Measurements from ENCODE around the gene UAP1L1.
"Not testable (repeated sequence)": the region's sequence is repeated elsewhere in the genome, so short reads cannot be mapped to it uniquely, and the experiment has no call there.

Gene UAP1L1

DNA sequence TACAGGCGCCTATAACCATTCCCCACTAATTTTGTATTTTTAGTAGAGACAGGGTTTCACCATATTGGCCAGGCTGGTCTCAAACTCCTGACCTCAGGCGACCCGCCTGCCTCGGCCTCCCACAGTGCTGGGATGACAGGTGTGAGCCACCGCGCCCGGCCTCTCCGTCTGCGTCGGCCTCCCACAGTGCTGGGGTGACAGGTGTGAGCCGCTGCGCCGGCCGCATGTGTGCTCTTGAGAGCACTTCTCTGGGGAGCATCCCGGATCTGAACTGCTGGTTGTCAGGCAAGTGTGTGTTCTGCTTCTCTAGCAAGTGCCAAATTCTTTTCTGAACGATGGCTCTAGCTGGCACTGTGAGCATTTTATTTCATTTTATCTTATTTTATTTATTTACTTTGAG is 19.8 kb upstream of the UAP1L1 start:
- no peak for DNase-seq

DNA sequence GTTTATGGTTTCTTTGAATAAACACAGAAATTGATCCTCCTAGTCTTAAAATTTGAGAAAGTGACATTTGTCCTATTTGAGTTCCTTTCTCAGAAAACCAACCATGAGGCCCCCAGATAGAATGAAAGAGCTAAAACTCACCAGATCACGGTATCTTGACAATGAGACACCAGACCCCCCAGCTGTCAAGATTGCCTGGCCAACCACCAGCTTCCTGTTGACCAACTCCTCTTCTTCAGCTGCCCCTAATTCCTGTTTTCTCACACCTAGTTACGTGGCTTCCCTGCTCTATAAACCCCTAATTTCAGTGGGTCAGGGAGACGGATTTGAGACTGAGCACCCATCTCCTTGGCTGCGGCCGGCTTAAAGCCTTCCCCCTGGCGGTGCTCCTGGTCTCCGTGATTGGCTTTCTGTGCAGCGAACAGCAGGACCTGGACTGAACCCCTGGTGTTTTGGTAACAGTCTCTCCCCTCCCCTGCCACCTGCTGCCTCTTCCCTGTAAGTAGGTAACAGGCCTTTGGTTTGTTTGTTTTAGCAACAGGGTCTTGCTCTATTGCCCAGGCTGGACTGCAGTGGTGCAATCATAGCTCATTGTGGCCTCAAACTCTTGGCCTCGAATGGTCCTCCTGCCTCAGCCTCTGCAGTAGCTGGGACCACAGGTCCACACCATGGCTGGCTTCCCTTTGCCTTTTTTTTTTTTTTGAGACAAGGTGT is 18.6 kb upstream of the UAP1L1 start:
- no peak for DNase-seq

DNA sequence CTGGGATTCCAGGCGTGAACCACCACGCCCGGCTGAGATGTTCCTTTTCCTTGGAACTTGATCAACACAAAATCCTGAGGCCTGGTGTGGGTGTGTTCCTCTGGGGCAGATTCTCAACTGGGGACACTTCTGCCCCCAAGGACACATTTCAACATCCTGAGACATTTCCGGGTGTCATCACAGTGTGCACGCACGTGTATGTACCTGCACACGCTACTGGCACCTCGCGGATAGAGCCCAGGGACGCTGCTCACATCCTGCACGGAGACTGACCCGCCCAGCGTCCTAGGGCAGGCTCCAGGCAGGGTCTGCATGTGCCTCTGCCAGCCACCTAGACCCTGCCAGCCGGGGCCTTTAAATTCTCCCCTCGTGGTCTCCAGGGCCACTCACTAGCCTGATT is 14.9 kb upstream of the UAP1L1 start:
- no peak for DNase-seq

DNA sequence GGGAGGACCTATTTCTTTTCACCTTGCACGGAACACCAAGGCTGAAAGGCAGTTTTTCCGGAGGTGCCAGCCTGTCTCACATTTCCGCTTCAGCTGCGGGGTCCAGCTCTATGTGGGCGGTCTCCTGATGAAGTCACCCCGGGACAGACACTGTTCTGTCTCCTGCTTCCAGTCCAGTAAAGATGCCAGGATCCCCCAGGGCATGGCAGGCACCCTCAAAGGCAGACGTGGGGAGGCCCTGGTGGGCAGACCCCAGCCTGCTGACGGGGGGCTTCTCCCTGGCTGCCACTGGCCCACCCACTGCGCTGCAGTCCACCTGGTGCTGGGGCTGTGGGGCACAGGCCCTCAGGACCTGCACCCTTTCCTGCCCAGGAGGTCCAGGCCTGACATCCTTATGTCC is 14.5 kb upstream of the UAP1L1 start:
- not testable (repeated sequence) for DNase-seq

DNA sequence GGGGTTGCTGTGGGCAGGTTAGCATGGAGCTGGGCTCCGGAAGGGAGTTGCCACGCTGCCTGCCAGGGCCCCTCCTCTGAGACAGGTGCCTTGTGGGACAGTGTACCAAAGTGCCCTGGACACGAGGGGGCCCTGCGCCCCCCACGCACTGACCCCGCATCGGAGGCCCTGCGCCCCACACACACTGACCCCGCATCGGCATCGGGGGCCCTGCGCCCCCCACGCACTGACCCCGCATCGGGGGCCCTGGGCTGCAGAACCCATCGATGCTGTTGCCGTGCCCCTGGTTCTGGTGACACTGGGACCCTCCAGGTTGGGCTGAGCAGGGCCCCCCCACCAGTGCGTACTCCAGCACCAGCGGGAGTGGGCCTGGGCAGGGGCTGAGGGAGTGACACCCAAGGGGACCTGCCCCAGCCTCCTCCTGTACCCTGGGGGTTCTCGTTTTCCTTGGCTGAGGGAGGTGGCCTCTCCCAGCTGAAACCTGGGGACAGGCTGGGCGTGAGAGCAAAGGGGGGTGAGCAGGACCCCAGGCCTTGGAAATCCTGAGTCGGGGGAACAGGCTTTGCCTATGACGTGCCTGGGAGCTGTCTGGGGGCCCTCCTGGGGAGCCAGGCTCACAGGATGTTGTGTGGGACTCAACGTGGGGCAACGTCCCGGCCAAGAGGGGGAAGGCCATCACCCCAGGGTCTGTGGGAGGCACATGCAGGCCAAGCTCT is 13.8 kb upstream of the UAP1L1 start:
- no peak for DNase-seq

DNA sequence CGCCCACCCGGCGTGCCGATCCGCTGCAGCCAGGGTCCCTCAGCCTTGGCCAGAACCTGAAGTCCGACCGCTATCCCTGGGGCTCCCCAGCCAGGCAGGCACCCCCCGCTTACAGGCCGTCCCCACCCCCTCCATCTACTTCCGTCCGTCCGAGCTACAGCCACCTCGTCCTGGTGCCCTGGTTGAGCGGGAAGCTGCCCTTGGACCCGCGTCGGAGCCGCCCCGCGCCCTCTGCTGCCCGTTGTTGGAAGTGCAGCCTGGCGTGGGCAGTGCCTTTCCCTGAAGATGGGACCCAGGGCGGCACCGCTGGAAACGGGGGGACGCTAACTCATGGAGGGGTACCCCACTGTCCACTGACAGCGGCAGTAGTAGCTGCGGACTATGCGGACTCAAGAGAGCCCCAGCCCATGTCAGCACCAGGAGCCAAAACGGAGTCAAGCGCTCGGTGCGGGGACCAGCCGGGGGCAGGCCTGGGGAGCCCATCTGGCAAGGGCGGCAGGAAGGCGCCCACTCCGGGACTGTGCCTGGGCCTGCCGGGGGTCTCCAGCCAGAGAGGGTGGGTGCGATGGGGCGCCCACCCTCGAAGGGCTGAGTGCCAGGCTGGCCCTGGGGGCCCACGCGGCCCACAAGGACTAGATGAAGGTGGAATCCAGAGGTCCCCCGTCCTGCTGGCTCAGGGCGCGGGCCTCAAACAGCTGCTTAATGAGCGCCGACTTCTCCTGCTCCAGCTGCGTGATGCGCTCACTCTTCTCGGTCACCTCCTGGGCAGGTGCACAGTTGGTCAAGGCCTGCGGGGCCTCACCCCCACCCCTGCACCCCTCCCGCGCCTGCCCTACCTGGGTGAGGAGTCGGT is 13.1 kb upstream of the UAP1L1 start:
- DNase-seq, result peak; percentile 69

DNA sequence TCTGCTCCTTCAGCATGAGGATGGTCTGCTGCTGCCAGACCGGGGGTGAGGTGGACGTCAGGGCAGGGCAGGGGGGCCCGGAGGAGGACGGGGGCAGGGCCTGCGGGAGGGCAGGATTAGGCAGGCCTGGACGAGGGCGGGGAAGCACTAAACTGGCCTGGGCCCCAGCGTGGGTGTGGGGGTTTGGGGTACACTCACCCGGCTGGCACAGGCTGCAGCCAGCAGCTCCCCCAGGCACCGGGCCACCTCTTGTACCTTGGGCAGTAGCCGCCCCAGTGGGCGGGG is 12.5 kb upstream of the UAP1L1 start:
- DNase-seq, result no peak

DNA sequence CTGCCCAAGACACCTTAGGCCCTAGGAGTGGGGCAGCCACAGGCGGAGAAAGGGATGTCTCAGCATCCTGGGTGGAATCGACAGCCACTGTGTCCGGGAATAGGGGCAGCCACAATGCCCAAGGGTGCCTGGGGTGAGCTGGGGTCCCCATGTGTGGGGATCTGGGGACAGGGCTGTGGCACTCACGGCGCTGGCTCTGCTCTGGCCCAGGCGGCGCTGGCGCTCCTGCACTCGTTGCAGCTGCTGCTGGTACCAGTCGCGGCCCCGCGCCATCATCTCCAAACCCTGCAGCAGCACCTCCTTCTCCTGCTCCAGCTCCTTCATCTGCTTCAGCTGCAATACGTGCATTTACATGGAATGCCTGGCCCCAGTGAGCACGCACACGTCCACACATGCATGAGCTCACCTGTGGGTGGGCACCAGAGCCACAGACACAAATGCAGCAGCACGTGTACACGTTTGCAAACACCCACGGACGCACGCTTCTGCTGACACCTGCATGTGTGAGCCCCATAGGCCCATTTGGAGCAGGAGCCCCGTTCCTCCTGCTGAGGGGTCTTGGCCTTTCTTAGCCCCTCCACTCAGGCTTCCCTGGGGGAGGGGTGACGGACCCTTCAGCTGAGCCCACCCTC is 11.9 kb upstream of the UAP1L1 start:
- DNase-seq, result no peak

DNA sequence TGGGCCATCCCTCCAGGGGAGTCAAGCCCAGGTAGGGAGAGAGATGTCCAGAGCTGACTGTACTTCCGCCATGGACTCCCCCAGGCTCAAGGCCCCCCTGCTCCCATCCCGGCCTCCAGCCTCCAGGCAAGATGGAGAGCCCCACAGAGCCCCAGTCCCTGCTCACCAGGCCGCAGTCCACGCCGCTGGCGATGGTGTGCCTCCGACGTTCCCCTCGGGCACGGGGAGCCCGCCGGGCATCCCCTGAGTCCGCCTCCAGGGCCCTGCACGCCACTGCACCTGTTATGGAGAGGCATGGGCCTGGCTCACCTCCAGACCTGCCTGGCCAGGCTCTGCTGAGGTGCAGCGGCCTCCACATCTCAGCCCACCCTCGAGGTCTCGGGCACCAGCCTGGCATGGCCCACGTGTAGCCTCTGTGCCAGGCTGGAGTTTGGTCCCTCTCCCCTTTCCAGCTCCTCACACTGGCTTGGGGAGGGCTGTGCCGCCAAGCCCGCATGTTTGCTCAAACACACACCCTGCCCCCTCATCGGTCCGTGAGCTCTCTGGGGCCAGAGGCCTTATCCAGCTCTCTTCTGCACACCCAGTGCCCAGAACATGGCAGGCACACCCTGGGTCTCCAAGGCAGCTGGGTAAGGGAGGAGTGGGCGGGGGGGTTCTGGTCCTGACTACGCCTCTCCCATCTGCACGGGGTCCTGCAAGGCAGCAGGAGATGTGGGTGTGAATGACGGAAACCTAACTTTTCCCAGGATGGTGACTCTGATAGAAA is 11.0 kb upstream of the UAP1L1 start:
- DNase-seq, result no peak

DNA sequence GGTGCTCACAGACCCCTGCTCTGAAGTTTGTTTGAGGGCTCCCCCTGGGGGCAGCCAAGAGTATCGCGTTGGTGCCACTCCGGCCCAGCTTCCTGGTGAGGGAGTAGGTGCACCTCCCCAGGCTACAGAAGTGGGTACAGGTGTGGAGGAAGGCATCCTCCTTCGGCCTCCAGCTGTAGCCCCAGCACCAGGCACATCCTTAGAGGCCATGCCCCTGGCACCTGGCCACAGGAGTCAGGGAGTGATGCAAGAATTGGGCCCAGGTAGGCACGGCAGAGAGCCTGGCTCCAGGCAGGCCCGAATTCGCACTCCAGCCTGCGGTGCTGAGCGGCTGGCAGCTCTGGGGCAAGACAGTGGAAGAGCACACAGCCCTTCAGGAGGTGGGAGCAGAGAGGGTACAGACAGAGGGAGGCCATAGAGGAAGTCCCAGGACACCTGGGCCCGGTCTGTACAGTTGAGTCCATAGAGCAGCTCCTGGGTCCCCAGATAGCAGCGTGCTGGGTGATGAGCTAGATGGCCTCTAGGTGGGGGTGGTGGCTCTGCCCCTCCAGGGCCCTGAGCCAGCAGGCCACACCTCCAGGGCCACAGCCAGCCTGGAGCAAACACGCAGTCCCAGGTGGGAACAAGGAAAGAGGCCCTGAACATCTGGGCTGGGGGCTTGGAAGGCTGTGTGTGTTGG is 9.3 kb upstream of the UAP1L1 start:
- peak; percentile 87 for DNase-seq

DNA sequence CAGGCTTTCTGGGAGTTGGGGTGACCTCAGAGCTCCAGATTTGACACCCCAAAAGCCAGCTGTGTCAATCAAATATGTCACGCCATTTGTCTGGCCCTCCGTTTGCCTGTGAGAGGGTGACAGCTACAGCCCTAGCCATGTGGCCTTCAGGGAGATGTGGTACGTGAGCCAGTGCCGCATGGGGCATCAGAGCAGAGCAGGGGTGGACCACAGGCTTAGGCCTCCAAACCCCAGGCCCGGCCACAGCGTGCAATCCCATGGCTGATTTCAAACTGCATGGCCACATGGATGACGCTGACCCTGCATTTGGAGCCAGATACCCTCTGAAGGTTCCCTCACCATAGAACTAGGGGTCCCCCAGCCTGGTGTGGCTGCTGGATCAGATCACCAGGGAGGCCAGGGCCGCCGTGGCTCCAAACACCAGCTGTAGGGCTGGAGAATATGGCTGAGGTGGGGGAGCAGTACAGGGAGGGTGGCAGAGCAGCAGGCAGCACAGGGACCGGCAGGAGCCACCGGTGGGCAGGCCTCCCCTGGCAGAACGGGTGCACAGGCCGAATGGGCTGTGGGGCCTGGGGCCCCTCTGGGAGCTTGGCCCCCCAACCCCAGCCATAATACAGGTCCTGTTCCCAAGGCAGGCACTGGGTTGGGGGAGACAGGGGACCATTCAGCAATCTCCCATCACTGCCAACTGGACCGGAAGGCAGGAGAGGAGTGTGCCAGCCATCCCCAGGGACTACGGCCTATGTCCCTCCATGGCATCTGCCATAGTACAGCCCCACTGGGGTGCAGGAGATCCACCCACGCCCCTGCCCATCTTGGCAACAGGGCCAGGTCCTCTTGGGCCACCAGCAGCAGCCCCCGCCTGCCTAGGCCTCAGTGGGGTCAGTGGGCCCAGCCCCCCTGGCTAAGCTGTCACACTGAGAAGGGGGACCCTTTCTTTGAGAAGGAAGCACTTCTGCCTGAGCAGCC is 8.5 kb upstream of the UAP1L1 start:
- DNase-seq, result no peak

DNA sequence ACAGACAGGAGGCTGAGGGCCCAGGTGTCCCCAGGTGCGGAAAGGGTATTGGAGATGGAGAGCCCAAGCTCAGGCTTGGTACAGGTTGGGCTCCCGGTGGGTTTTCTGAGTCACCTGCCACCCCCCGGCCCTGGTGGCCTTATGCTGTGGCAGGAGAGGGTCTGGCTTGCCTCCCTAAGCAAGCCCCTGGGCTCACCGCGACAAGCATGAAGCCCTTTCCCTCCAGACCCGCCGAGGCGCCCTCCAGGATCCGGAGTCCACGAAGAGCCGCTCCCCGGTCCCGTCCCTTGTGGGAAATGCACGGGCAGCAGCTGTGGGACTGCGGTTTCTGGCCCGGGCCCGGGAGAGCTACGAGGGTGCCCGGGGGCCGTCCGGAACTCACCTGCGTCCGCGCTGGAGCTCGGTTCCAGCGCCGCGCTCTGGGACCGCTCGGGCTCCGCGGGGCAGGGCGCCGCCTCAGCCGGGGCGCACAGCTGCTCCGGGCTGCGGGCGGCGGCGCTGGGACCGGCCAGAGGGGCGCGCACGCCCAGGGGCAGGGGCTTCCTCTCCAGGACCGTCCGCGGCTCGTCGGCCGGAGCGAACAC is 7.7 kb upstream of the UAP1L1 start:
- no peak for DNase-seq

DNA sequence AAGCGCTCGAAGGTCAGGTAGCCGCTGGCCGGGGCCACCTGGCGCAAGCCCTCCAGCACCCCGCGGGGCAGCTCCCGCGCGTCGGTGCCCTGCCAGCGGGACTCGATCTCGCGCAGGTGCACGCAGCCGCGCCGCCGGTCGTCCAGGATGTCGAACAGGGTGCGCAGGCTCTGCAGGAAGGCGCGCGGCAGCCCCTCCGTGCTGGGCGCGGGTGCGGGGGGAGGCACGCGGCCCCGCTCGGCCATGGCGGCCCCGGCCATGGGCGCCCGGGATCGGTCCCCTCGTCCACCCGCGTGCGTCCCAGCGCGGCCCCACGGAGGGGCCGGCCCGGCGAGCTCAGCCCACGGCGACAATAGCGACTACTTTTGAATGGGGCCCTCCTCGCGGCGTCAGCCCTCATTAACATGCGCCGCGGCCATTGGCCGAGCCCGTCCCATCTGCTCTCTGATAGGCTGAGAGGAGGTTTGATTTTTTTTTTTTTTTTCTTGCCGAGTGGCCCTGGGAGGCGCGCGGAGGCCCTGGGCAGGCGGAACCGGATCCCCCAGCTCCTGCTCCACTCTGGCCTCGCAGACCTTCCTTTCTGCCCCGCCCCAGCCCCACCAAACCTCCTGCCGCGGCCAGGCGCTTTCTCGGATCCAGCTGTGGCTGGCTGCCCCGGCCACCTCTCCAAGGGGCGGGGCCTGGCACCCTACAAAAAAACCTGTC is 7.0 kb upstream of the UAP1L1 start, which contains the start of gene SAPCD2:
SAPCD2 (minus strand) TSS at position 357 of the 705 bp plus-strand sequence; CDS start at position 260, 97 bp downstream.
- DNase-seq, result peak; percentile 85

DNA sequence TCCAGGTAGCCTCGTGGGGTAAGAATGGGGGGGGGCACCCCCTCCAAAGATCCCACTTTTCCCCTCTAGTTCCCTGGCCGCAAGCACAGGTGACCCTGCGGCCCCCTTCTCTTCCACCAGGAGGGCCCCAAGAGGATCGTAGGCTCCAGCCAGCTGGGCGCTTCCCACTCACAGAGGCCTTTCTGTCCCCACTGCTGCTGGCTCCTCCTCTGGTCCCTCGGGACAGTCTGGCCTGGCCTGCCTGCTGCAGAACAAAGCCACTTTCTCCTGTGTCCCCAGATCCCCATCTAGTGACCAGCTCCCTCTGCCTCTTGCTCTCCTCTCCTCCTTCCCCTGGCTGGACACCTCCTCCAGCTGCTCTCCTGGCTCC is 6.4 kb upstream of the UAP1L1 start:
- no peak for DNase-seq

DNA sequence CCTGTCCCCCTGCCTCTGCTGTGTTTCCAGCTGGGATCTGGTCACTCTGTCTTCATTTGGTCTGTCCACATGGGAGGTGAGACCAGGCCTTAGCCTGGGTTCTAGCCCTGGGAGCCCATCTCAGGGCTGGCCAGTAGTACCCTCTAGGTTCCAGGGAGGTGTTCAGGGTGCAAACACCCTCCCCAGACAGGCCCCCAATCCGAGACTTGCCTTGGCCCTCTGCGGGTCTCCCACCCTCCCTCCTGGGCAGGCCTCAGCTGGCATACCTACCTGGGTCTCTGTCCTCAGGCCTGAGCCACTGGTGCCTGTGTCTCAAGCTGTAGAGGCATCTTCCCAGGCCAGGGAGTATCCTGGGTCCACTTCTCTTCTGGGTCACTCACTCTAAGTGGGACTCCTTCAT is 6.0 kb upstream of the UAP1L1 start:
- no peak for DNase-seq

DNA sequence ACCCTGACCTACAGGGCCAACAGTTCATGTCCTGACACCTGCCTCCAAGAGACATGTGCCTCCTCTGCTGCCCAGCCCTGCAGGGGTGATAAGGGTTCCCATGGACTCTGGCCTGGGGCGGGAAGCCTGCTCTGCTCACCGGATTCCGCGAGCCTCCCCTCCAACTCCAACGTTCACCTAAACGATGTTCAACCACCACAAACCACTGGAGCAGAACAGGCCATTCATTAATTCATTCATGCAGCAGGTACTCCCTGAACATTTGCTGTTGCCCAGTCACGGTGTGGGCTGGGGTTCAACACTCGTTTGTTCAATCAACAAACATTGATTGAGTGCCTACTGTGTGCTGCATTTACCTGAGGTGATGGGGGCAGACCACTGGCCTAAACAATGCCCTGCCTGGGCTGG is 3.3 kb upstream of the UAP1L1 start:
- DNase-seq, result no peak

DNA sequence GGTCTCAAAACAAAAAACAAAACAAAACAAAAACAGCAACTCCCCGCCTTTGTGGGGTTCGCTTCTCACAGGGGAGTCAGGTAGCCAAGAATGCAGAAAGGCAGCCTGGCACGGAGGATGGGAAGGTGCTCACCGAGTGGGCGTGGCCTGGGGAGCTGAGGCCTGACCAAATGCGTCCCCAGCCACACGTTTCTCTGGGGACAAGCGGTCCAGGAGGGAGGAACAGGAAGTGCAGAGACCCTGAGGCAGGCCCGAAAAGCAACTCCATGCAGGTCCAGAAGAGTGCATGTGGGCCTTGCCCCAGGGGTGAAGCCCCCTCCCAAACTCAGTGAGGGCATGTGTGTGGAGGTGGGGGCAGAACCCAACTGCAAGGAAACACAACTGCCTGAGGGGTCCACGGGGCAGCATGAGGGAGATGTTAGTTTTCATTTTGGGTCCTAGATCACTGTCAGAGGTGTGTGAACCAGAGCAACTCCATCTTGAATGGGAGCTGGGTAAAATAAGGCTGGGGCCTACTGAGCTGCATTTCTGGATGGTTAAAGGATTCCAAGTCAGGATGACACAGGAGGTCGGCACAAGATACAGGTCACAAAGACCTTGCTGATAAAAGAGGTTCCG is 2.6 kb upstream of the UAP1L1 start:
- DNase-seq, result no peak

DNA sequence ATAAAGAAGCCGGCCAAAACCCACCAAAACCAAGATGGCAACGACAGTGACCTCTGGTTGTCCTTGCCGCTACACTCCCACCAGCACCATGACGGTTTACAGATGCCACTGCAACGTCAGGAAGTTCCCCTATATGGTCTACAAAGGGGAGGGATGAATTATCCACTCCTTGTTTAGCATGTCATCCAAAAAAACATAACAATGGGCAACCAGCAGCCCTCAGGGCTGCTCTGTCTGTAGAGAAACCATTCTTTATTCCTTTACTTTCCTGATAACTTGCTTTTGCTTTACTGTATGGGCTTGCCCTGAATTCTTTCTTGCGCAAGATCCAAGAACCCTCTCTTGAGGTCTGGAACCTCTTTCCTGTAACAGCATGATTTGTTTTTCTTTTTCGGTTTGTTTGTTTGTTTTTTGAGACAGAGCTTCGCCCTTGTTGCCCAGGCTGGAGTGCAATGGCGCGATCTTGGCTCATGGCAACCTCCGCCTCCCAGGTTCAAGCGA is 2.0 kb upstream of the UAP1L1 start:
- DNase-seq, result no peak

DNA sequence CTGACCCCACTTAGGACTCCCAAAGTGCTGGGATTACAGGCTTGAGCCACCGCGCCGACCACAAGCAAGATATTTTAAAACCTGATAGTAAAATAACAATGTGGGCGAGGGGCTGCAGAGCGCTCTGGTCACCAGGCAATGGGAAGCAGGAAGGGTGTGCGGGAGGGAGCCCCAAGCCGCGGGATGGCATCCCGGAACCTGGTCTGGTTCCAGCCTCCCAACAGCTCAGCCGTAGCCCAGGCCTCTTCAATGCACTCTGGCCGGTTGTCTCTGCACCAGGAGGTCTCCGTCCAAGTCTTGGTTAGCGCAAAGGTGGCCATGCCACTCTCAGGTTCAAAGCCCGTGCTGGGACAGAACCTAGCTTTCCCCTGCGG is 694 bp upstream of the UAP1L1 start:
- no peak for DNase-seq

Data from stimulated activated CD4-positive, alpha-beta T cell treated with anti-CD3 and anti-CD28 coated beads, Interleukin-4, amount 100 ng/mL, for 24 hours (primary cell).